GM10266 (cell line): ENCODE data around the gene HAUS7.
"Not testable (repeated sequence)": the region's sequence is repeated elsewhere in the genome, so short reads cannot be mapped to it uniquely, and the experiment has no call there.

ENCODE experiments used
- DNase-seq: peaks from one replicate; pipeline ENCODE4 v3.0.0; 2012; ENCODE audit errors: extremely low spot score
- TF ChIP-seq, protein P1 (sequence below): IDR thresholded peaks from 2 replicates; pipeline ENCODE4 v1.5.1; 2012; ENCODE audit warnings: mild to moderate bottlenecking, low read depth; ENCODE audit not compliant: control insufficient read depth, insufficient read depth; ENCODE audit errors: missing control alignments

HAUS7 gene

GRCh38 chrX:153408871-153409351 is 61.5 kb downstream of the HAUS7 start:
- no peak for DNase-seq
- TF ChIP-seq, protein P1, sequence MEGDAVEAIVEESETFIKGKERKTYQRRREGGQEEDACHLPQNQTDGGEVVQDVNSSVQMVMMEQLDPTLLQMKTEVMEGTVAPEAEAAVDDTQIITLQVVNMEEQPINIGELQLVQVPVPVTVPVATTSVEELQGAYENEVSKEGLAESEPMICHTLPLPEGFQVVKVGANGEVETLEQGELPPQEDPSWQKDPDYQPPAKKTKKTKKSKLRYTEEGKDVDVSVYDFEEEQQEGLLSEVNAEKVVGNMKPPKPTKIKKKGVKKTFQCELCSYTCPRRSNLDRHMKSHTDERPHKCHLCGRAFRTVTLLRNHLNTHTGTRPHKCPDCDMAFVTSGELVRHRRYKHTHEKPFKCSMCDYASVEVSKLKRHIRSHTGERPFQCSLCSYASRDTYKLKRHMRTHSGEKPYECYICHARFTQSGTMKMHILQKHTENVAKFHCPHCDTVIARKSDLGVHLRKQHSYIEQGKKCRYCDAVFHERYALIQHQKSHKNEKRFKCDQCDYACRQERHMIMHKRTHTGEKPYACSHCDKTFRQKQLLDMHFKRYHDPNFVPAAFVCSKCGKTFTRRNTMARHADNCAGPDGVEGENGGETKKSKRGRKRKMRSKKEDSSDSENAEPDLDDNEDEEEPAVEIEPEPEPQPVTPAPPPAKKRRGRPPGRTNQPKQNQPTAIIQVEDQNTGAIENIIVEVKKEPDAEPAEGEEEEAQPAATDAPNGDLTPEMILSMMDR: no peak

DNA sequence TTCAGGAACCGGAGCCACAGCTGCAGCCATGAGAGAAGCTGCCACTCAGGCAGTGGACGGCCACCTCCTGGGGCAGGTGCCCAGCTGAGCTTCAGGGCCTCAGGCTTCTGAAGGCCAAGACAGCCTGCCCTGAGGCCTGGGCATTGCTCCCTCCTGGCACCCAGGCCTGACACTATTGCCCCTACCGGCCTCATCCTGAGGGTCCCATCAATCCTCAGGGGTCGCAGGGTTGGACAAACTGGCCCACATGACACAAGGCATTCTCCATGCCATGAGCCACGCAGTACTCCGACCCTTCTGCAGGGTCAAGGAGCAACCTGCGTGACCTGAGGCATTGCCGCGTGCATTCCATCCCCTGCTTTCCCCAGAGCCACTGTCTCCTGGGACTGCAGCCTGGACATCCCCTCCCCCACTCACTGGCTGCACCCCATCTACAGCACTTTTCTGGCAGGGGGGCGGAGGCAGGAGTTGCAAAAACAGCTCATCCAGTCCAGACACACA is 62.1 kb downstream of the HAUS7 start:
- TF ChIP-seq, protein P1: no peak
- no peak for DNase-seq

DNA sequence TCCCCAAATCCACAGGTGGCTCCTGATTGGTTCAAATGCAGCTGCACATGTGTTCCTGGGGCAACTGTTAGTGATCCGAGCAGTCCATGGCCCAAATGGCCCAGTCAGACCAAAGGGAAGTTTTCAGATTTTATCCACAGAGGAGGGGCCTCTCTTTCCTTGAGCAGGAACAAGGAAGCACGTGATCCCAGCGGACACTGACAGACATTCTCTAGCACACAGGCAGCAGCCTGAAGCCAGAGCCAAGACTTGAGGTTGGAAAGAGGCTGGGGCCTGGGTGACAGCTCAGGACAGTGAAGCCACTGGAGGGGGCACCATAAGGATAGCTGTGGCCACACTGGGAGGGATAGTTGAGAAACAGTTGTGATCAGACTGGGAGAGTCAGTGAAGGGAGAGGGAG is 62.6 kb downstream of the HAUS7 start:
- TF ChIP-seq, protein P1: no peak
- no peak for DNase-seq

DNA sequence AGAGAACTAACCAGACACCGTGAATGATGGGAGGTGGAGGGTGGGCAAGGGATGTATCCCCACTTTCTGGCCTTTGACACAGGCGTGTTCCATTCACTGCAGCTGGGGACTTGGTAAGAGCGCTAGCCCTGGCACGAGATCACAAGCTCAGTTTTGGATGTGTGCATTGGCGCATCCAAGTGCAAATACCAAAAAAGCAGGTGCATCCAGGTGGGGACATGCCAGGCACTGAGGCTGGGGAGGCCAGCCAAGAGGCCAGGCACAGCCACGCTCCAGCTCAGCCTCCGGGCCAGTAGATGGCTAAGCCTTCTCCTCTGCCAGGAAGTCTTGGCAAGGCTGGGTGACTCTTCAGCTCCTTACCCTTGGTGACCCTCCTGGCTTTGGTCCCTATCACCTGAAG is 63.5 kb downstream of the HAUS7 start:
- TF ChIP-seq, protein P1: no peak
- DNase-seq: no peak

DNA sequence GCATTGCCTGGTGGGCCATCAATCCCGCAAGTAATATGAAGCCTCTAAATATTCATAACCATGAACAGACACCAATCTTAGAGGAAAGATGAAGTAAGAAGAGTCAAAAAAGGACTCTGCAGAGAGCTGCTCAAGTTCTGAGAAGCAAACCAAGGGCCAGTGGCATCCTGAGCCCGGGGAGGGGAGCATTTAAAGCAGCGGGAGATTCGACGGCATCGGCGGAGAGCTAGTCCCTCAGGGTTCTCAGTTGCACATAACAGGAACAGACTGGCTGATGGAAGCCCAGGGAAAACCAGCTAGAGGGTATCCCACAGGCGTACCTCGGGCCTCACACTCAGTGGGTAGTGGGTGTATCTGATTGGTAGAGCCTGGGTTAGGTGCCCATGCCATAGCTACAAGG is 64.4 kb downstream of the HAUS7 start:
- no peak for DNase-seq
- TF ChIP-seq, protein P1: no peak

DNA sequence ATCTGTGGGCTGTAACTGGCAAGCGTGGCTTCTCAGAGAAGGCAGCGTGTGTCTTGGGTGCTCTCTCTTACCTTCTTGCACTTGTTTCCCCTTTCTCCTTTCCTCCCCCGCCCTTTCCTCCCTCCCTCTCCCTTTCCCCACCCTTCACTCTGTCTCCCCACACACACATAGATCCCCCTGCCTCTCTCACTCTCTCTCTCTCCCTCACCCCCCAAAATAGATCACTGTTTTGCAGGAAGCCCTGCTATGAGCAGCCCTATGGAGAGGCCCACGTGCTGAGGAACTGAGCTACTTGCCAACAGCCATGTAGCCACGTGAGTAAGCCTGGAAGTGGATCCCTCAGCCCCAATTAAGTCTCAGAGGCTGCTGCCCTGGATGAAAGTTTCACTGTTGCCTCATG is 65.0 kb downstream of the HAUS7 start:
- TF ChIP-seq, protein P1: no peak
- no peak for DNase-seq

DNA sequence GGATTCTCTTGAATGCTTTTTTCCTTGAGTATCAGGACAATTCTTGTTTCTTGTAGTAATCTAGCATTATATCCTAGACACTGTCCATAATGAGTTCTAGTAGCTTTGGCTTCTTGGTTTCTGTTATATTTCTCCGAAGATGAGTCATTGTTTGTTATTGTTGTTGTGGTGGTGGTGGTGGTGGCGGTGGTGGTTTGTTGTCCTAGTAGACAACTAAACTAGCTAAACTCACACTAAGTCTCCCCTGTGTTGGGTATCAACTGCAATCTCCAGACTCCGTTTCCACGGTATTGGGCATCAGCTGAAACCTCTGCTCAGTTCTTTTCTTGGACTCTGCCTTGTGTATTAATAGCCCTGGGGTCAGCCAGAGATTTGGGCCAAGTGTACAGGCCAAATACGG is 66.0 kb downstream of the HAUS7 start:
- DNase-seq: not testable (repeated sequence)
